Loucy (cell line): ENCODE measurements around the gene DTNA.
A peak's percentile ranks its signal among the peaks of the same experiment; 100 is the strongest.

Source experiments
- EZH2phosphoT487 ChIP-seq: fragments of 200-600 bp; IDR thresholded peaks from 2 replicates; pipeline ENCODE4 v1.6.1; 2018; ENCODE audit warnings: antibody characterized with exemption, mild to moderate bottlenecking, moderate library complexity, borderline replicate concordance
- TF ChIP-seq, protein P1 (sequence below): fragments of 200-600 bp; sonication (generic); conservative IDR thresholded peaks from 2 replicates; pipeline ENCODE4 v1.5.1; 2014; ENCODE audit warnings: mild to moderate bottlenecking, antibody characterized with exemption, low read length

DNA sequence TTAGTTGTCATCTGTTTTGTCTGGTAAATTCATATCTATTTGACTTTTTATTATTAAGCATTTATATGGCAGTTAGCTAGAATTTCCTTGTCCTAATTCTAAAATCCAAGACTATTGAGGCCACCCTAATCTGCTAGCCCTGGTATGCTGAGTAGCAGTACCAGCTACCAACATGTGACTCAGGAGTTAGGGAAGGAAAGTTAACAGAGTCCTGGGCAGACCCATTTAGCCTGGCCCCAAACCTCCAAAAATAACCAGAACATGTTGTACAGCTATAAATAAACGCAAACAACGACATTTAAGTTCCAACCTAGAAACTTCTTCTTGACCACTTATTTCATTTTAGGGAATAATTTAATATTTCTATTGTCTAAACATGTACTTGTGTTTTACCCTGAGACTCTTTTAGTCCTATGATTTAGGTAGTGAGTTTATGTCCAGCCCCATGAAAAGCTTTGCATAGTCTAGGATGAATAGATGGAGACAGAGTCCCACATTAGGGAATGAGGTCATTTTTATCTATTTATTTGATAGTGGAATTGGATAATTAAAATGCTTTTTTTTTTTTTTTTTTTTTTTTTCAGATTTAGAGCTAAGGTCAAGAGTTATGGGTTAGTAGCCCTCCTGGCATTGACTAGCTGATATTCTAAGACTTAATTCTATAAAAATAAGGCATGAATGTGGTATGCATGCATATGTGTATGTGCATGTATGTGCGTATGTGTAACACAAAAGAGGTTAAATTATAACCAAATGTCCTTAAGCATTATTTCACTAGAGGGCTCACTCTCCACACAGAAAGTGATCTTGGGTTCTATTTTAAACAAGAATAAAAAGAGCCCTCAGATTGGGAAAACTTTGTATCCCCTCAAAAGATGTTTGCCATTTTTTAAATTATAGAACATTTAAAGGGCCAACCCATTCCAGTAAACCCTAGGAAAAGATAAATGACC is 171.1 kb downstream of the DTNA start:
- TF ChIP-seq, protein P1, sequence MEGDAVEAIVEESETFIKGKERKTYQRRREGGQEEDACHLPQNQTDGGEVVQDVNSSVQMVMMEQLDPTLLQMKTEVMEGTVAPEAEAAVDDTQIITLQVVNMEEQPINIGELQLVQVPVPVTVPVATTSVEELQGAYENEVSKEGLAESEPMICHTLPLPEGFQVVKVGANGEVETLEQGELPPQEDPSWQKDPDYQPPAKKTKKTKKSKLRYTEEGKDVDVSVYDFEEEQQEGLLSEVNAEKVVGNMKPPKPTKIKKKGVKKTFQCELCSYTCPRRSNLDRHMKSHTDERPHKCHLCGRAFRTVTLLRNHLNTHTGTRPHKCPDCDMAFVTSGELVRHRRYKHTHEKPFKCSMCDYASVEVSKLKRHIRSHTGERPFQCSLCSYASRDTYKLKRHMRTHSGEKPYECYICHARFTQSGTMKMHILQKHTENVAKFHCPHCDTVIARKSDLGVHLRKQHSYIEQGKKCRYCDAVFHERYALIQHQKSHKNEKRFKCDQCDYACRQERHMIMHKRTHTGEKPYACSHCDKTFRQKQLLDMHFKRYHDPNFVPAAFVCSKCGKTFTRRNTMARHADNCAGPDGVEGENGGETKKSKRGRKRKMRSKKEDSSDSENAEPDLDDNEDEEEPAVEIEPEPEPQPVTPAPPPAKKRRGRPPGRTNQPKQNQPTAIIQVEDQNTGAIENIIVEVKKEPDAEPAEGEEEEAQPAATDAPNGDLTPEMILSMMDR, result peak; percentile 49
- no peak for TF ChIP-seq EZH2phosphoT487
